Measurements from ENCODE around the gene CPT1A. TPM values are rescaled to one million over a fixed set of nuclear protein-coding genes. Genes with fewer than 3 reads are reported as not detected.

The CPT1A gene
- polyA plus RNA-seq, 1 of the 3 experiments (the other 2 are of a cell fraction): 31.2 TPM

DNA sequence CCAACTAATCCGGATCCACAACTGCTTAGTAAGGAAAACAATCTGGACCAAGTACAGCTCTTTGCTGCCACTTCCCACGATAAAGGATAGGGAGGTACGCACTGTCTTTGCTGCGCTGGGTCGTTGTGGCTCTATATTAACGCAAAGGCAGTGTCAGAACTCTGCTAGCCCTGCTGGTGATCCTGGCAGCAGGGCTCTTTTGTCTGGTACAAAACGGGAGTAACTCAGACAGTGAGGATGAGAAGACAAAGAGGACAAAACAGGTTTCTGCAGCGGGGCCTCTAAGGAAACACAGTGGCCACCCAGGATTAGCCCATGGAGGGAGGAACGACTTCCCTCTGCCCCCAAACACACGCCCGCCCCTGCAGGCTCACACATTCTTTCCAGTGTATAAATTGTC is 131.3 kb downstream of the CPT1A start:
- Histone ChIP-seq H2AFZ (ENCODE audit: low read depth) (no peak overlapping the region), H3K4me1 (ENCODE audit: control insufficient read depth in 1 of 2, insufficient read depth in 2 of 2, low read depth in 1 of 2, low read length in 1 of 2) (peaks cover 0 to 9% of the 10 kb centered on the region in 2 experiments; a peak in 1 of 4 replicates), H3K9me2 (no peaks in the 10 kb centered on the region), H3K4me3 (ENCODE audit: low read depth in 2 of 2, low read length in 1 of 2) (no peak overlapping the region), H3K9me3 (no peaks in the 10 kb centered on the region), H3K79me2 (ENCODE audit: insufficient read depth) (no peaks in the 10 kb centered on the region), H3K4me2 (no peak overlapping the region), H3K27ac (ENCODE audit: low read depth in 2 of 2, low read length in 1 of 2) (no peak overlapping the region), H3K36me3 (replicated peaks in 1 of 2; ENCODE audit: control insufficient read depth in 1 of 2, insufficient read depth in 2 of 2, low read length in 1 of 2) (no peaks in the 10 kb centered on the region), H4K20me1 (ENCODE audit: insufficient read depth) (no peaks in the 10 kb centered on the region), H3K9ac (no peak overlapping the region), H3F3A (replicated peaks; ENCODE audit: insufficient read depth) (no peaks in the 10 kb centered on the region), H3K27me3 (ENCODE audit: insufficient read depth) (no peaks in the 10 kb centered on the region)
- TF ChIP-seq, protein P1, sequence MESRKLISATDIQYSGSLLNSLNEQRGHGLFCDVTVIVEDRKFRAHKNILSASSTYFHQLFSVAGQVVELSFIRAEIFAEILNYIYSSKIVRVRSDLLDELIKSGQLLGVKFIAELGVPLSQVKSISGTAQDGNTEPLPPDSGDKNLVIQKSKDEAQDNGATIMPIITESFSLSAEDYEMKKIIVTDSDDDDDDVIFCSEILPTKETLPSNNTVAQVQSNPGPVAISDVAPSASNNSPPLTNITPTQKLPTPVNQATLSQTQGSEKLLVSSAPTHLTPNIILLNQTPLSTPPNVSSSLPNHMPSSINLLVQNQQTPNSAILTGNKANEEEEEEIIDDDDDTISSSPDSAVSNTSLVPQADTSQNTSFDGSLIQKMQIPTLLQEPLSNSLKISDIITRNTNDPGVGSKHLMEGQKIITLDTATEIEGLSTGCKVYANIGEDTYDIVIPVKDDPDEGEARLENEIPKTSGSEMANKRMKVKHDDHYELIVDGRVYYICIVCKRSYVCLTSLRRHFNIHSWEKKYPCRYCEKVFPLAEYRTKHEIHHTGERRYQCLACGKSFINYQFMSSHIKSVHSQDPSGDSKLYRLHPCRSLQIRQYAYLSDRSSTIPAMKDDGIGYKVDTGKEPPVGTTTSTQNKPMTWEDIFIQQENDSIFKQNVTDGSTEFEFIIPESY (IDR thresholded peaks at IDR 0.05; ENCODE audit: borderline replicate concordance, low read depth): no peak
- no peak for TF ChIP-seq EZH2phosphoT487 (IDR thresholded peaks at IDR 0.05; ENCODE audit: borderline replicate concordance, low read depth)
- TF ChIP-seq FOXJ3 (CRISPR knock-in tag; IDR thresholded peaks at IDR 0.05): no peak
- TF ChIP-seq, protein P2, sequence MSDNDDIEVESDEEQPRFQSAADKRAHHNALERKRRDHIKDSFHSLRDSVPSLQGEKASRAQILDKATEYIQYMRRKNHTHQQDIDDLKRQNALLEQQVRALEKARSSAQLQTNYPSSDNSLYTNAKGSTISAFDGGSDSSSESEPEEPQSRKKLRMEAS (IDR thresholded peaks at IDR 0.05; ENCODE audit: low read depth): no peak
- TF ChIP-seq TEAD4 (IDR thresholded peaks at IDR 0.05; ENCODE audit: borderline replicate concordance, insufficient read depth): no peak
- no peak for TF ChIP-seq NRF1 (IDR thresholded peaks at IDR 0.05; ENCODE audit: low read depth, low read length)
- no peak for TF ChIP-seq RFX5 (IDR thresholded peaks at IDR 0.05; ENCODE audit: low read length)
- TF ChIP-seq JUND (IDR thresholded peaks at IDR 0.05): no peak
- TF ChIP-seq, protein P3, sequence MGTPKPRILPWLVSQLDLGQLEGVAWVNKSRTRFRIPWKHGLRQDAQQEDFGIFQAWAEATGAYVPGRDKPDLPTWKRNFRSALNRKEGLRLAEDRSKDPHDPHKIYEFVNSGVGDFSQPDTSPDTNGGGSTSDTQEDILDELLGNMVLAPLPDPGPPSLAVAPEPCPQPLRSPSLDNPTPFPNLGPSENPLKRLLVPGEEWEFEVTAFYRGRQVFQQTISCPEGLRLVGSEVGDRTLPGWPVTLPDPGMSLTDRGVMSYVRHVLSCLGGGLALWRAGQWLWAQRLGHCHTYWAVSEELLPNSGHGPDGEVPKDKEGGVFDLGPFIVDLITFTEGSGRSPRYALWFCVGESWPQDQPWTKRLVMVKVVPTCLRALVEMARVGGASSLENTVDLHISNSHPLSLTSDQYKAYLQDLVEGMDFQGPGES (IDR thresholded peaks at IDR 0.05; ENCODE audit: low read depth, low read length): no peak
- TF ChIP-seq, protein P4, sequence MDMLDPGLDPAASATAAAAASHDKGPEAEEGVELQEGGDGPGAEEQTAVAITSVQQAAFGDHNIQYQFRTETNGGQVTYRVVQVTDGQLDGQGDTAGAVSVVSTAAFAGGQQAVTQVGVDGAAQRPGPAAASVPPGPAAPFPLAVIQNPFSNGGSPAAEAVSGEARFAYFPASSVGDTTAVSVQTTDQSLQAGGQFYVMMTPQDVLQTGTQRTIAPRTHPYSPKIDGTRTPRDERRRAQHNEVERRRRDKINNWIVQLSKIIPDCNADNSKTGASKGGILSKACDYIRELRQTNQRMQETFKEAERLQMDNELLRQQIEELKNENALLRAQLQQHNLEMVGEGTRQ (IDR thresholded peaks at IDR 0.05; ENCODE audit: borderline replicate concordance, low read depth, low read length): no peak
- TF ChIP-seq, protein P5, sequence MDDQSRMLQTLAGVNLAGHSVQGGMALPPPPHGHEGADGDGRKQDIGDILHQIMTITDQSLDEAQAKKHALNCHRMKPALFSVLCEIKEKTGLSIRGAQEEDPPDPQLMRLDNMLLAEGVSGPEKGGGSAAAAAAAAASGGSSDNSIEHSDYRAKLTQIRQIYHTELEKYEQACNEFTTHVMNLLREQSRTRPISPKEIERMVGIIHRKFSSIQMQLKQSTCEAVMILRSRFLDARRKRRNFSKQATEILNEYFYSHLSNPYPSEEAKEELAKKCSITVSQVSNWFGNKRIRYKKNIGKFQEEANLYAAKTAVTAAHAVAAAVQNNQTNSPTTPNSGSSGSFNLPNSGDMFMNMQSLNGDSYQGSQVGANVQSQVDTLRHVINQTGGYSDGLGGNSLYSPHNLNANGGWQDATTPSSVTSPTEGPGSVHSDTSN (IDR thresholded peaks at IDR 0.05): no peak
- TF ChIP-seq CHD2 (IDR thresholded peaks at IDR 0.05; ENCODE audit: low read length, partially characterized antibody): no peak
- TF ChIP-seq FOSL2 (IDR thresholded peaks at IDR 0.05; ENCODE audit: borderline replicate concordance, low read depth): no peak
- ChIA-PET POLR2A (no interaction called here), CTCF (no interaction called here)
- 78% methylated on average over 11 of the region's 11 CpGs for WGBS (ENCODE audit: low lambda C conversion rate)
- DNase-seq: no peak

Measured in SK-N-SH (cell line).